HCT116 (cell line): ENCODE measurements around the gene DIAPH3. TPM values are rescaled to one million over a fixed set of nuclear protein-coding genes. Genes with fewer than 3 reads are reported as not detected.

Experiments
- ATAC-seq: fragments of 200-7000 bp; cut with Tn5 transposase; 2 replicates; pipeline ENCODE4 v1.9.1; 2020; ENCODE audit warnings: mild to moderate bottlenecking, moderate library complexity
- BruUV-seq: library from RNA; stranded (reverse); fragments of 400-500 nt; replicated peaks from 2 replicates; lab custom pipeline; 2021; lab: Mats Ljungman, UMichigan
- CTCF ChIA-PET: fragments of 300-600 bp; sonication (Branson Sonifier 250); formaldehyde crosslinking; loops from one replicate; lab custom pipeline; 2021; ENCODE audit warnings: antibody characterized with exemption; lab: Charles Lee
- POLR2A ChIA-PET: fragments of 300-600, 350-600 bp; sonication (Branson Sonifier 250); formaldehyde crosslinking; loops from one replicate; lab custom pipeline; 2021; ENCODE audit warnings: antibody characterized with exemption; lab: Charles Lee
- RAD21 ChIA-PET, 2 experiments: fragments of 300-600 bp; sonication (Branson Sonifier 250); formaldehyde crosslinking; loops; one replicate each; lab custom pipeline; 2023; ENCODE audit warnings: low total read pairs in 2 of 2; ENCODE audit not compliant: uncharacterized antibody in 2 of 2, unreplicated experiment in 2 of 2, low non-redundant PET in 1 of 2; lab: Charles Lee
- DNase-seq: peaks from one replicate; pipeline ENCODE4 v3.0.0-alpha.2; 2010; ENCODE audit warnings: low read depth, low spot score
- H2AFZ ChIP-seq: fragments of 200-600 bp; shearing (Covaris generic), sonication (generic); 2 replicates; pipeline ENCODE4 v1.6.1; 2017; ENCODE audit warnings: low read depth, mixed run types, mixed read lengths, antibody characterized with exemption, low read length; ENCODE audit not compliant: poor library complexity, severe bottlenecking
- H3K27ac ChIP-seq: 2 replicates; pipeline ENCODE4 v1.5.1; 2012; ENCODE audit warnings: low read depth, low read length
- H3K27me3 ChIP-seq: fragments of 200-600 bp; sonication (generic); 2 replicates; pipeline ENCODE4 v1.6.1; 2016; ENCODE audit warnings: mixed run types, low read length, mixed read lengths; ENCODE audit not compliant: insufficient read depth
- H3K36me3 ChIP-seq, 2 experiments: fragments of 200-500 bp in 1 of 2; fragments of 200-600 bp in 1 of 2; sonication (Bioruptor generic) in 1 of 2; sonication (generic) in 1 of 2; 2 replicates each; pipeline versions ENCODE4 v1.5.1 to v1.6.1; 2014 to 2016; ENCODE audit warnings: low read length in 2 of 2, inconsistent platforms in 1 of 2, mixed read lengths in 1 of 2, mixed run types in 1 of 2; ENCODE audit not compliant: insufficient read depth in 2 of 2, control insufficient read depth in 1 of 2
- H3K4me1 ChIP-seq, 2 experiments: fragments of 200-600 bp in 1 of 2; sonication (generic) in 1 of 2; 2 replicates each; pipeline versions ENCODE4 v1.5.1 to v1.6.1; 2012 to 2017; ENCODE audit warnings: low read length in 2 of 2, inconsistent platforms in 1 of 2, mild to moderate bottlenecking in 1 of 2, mixed read lengths in 1 of 2, mixed run types in 1 of 2, moderate library complexity in 1 of 2; ENCODE audit not compliant: insufficient read depth in 2 of 2, control insufficient read depth in 1 of 2
- H3K4me2 ChIP-seq: fragments of 200-600 bp; sonication (generic); 2 replicates; pipeline ENCODE4 v1.6.1; 2017; ENCODE audit warnings: mixed run types, low read length, mixed read lengths
- H3K4me3 ChIP-seq, 2 experiments: fragments of 200-600 bp in 1 of 2; sonication (generic) in 1 of 2; replicated peaks in 1 of 2; 2 replicates each; pipeline ENCODE4 v1.5.1; 2011 to 2016; ENCODE audit warnings: low read length in 2 of 2, control low read depth in 1 of 2, low read depth in 1 of 2, mild to moderate bottlenecking in 1 of 2, mixed read lengths in 1 of 2, mixed run types in 1 of 2
- H3K79me2 ChIP-seq: fragments of 200-600 bp; sonication (generic); 2 replicates; pipeline ENCODE4 v1.6.1; 2017; ENCODE audit warnings: mild to moderate bottlenecking, mixed run types, low read length, moderate library complexity, mixed read lengths; ENCODE audit not compliant: insufficient read depth
- H3K9ac ChIP-seq: fragments of 200-600 bp; sonication (generic); 2 replicates; pipeline ENCODE4 v1.6.1; 2016; ENCODE audit warnings: low read length, mixed read lengths
- H3K9me2 ChIP-seq: fragments of 200-600 bp; sonication (generic), shearing (Covaris generic); 2 replicates; pipeline ENCODE4 v1.6.1; 2017; ENCODE audit warnings: mixed run types, mild to moderate bottlenecking, moderate library complexity; ENCODE audit not compliant: insufficient read depth
- H3K9me3 ChIP-seq, 2 experiments: fragments of 200-500 bp in 1 of 2; fragments of 200-600 bp in 1 of 2; sonication (Bioruptor generic) in 1 of 2; sonication (generic) in 1 of 2; 2 replicates each; pipeline ENCODE4 v1.6.1; 2014 to 2017; ENCODE audit warnings: low read length in 2 of 2, mixed read lengths in 2 of 2, inconsistent platforms in 1 of 2, low read depth in 1 of 2, mild to moderate bottlenecking in 1 of 2, mixed run types in 1 of 2, moderate library complexity in 1 of 2; ENCODE audit not compliant: control insufficient read depth in 1 of 2, insufficient read depth in 1 of 2
- H4K20me1 ChIP-seq: fragments of 200-600 bp; sonication (generic), shearing (Covaris generic); 2 replicates; pipeline ENCODE4 v1.6.1; 2017; ENCODE audit warnings: mixed run types, mild to moderate bottlenecking, moderate library complexity; ENCODE audit not compliant: insufficient read depth
- CBX3 ChIP-seq: IDR thresholded peaks from 2 replicates; pipeline ENCODE4 v1.6.1; 2012; ENCODE audit warnings: low read depth
- CEBPB ChIP-seq: IDR thresholded peaks from 2 replicates; pipeline ENCODE4 v1.6.1; 2012; ENCODE audit warnings: low read depth
- ELF1 ChIP-seq: IDR thresholded peaks from 2 replicates; pipeline ENCODE4 v1.6.1; 2012; ENCODE audit warnings: low read depth, borderline replicate concordance
- FOSL1 ChIP-seq: IDR thresholded peaks from 2 replicates; pipeline ENCODE4 v1.6.1; 2012; ENCODE audit warnings: low read depth
- JUND ChIP-seq: IDR thresholded peaks from 2 replicates; pipeline ENCODE4 v1.6.1; 2012
- POLR2A ChIP-seq: IDR thresholded peaks from 2 replicates; pipeline ENCODE4 v1.7.0; 2011; ENCODE audit warnings: borderline replicate concordance; ENCODE audit not compliant: insufficient read depth, insufficient read length; ENCODE audit errors: extremely low read depth
- POLR2AphosphoS5 ChIP-seq: IDR thresholded peaks from 2 replicates; pipeline ENCODE4 v1.6.1; 2011; ENCODE audit warnings: mild to moderate bottlenecking, low read depth, low read length, moderate library complexity
- RAD21 ChIP-seq: IDR thresholded peaks from 2 replicates; pipeline ENCODE4 v1.6.1; 2012; ENCODE audit warnings: low read depth, mild to moderate bottlenecking
- SIN3A ChIP-seq: IDR thresholded peaks from 2 replicates; pipeline ENCODE4 v1.6.1; 2012; ENCODE audit warnings: low read depth
- SP1 ChIP-seq: IDR thresholded peaks from 2 replicates; pipeline ENCODE4 v1.6.1; 2012; ENCODE audit warnings: low read depth
- SRF ChIP-seq: IDR thresholded peaks from 2 replicates; pipeline ENCODE4 v1.6.1; 2012; ENCODE audit warnings: low read depth
- TCF7L2 ChIP-seq: IDR thresholded peaks from 2 replicates; pipeline ENCODE4 v1.7.0; 2011; ENCODE audit warnings: borderline replicate concordance, inconsistent platforms; ENCODE audit not compliant: insufficient read depth, insufficient read length; ENCODE audit errors: extremely low read depth
- YY1 ChIP-seq: IDR thresholded peaks from 2 replicates; pipeline ENCODE4 v1.6.1; 2011; ENCODE audit warnings: low read length, low read depth, moderate library complexity, mild to moderate bottlenecking; ENCODE audit not compliant: insufficient replicate concordance; ENCODE audit errors: extremely low read depth
- ZFX ChIP-seq: fragments of 450-650 bp; IDR thresholded peaks from 2 replicates; pipeline ENCODE4 v1.6.1; 2017
- intact Hi-C: fragments of 100-400 bp; cut with micrococcal nuclease; formaldehyde crosslinking; loops from 2 replicates; pipeline ENCODE4 v1.10.0; 2022
- total RNA-seq: library from RNA; stranded (reverse); gene quantifications from one replicate; pipeline ENCODE4 v1.2.1, GENCODE V29; 2021; ENCODE audit not compliant: unreplicated experiment
- TF ChIP-seq, protein P1 (sequence below): IDR thresholded peaks from 2 replicates; pipeline ENCODE4 v1.6.1; 2012
- TF ChIP-seq, protein P2 (sequence below): IDR thresholded peaks from 2 replicates; pipeline ENCODE4 v1.6.1; 2012
- TF ChIP-seq, protein P3 (sequence below): IDR thresholded peaks from 2 replicates; pipeline ENCODE4 v1.6.1; 2011; ENCODE audit warnings: mild to moderate bottlenecking, low read length, moderate library complexity; ENCODE audit not compliant: insufficient replicate concordance; ENCODE audit errors: extremely low read depth
- TF ChIP-seq, protein P4 (sequence below), 3 experiments: fragments of 200-600 bp in 1 of 3; sonication (generic) in 1 of 3; IDR thresholded peaks in 2 of 3; conservative IDR thresholded peaks in 1 of 3; 2 replicates each; pipeline ENCODE4 v1.5.1; 2012 to 2017; ENCODE audit warnings: low read depth in 2 of 3, low read length in 2 of 3, antibody characterized with exemption in 1 of 3, borderline replicate concordance in 1 of 3, control low read depth in 1 of 3, mild to moderate bottlenecking in 1 of 3, mixed read lengths in 1 of 3, mixed run types in 1 of 3, moderate library complexity in 1 of 3; ENCODE audit not compliant: insufficient read depth in 1 of 3
- TF ChIP-seq, protein P5 (sequence below): IDR thresholded peaks from 2 replicates; pipeline ENCODE4 v1.6.1; 2012; ENCODE audit warnings: low read depth

DIAPH3 gene
- total RNA-seq, 1 experiment from 2014 or later: 22.8 TPM

DNA sequence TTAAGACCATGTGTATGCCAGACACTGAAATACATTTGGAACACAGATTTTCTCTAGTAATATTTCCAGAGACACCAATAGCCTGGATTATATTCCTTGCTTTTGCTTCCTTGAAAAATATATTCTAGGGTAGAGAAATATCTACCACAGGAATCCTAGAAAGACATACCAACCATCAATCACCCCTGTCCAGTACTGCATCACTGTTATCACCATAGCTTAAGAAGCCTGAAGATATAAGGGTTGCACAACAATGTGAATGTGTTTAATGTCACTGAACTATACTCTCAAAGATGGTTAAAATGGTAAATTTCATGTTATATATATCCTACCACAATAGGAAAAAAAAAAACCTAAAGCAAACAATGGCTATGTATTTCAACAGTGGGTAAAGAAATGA, 163.6 kb downstream of the DIAPH3 start:
- Histone ChIP-seq H4K20me1 (no peaks in the 10 kb centered on the region), H3K36me3 (no peaks in the 10 kb centered on the region), H3K27me3 (no peaks in the 10 kb centered on the region), H3K4me3 (no peak overlapping the region), H3K9me3 (no peaks in the 10 kb centered on the region), H3K9me2 (no peaks in the 10 kb centered on the region), H3K79me2 (no peaks in the 10 kb centered on the region), H3K27ac (no peak overlapping the region), H3K4me2 (no peak overlapping the region), H2AFZ (no peak overlapping the region), H3K4me1 (no peaks in the 10 kb centered on the region), H3K9ac (no peak overlapping the region)
- ATAC-seq (no peak), DNase-seq (no peak)
- intact Hi-C loops: no loop called here
- POLR2A ChIA-PET: no interaction called here
- RAD21 ChIA-PET: no interaction called here
- BruUV-seq: no TSS peak
- TF ChIP-seq ELF1 (no peak), CBX3 (no peak), FOSL1 (no peak), SRF (no peak), SIN3A (no peak), TCF7L2 (no peak), SP1 (no peak), ZFX (no peak), YY1 (no peak), POLR2A (no peak), JUND (no peak), CEBPB (no peak), RAD21 (no peak), POLR2AphosphoS5 (no peak)
- TF ChIP-seq, protein P1, sequence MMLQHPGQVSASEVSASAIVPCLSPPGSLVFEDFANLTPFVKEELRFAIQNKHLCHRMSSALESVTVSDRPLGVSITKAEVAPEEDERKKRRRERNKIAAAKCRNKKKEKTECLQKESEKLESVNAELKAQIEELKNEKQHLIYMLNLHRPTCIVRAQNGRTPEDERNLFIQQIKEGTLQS: no peak
- TF ChIP-seq, protein P2, sequence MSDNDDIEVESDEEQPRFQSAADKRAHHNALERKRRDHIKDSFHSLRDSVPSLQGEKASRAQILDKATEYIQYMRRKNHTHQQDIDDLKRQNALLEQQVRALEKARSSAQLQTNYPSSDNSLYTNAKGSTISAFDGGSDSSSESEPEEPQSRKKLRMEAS: no peak
- TF ChIP-seq, protein P3, sequence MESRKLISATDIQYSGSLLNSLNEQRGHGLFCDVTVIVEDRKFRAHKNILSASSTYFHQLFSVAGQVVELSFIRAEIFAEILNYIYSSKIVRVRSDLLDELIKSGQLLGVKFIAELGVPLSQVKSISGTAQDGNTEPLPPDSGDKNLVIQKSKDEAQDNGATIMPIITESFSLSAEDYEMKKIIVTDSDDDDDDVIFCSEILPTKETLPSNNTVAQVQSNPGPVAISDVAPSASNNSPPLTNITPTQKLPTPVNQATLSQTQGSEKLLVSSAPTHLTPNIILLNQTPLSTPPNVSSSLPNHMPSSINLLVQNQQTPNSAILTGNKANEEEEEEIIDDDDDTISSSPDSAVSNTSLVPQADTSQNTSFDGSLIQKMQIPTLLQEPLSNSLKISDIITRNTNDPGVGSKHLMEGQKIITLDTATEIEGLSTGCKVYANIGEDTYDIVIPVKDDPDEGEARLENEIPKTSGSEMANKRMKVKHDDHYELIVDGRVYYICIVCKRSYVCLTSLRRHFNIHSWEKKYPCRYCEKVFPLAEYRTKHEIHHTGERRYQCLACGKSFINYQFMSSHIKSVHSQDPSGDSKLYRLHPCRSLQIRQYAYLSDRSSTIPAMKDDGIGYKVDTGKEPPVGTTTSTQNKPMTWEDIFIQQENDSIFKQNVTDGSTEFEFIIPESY: no peak
- TF ChIP-seq, protein P4, sequence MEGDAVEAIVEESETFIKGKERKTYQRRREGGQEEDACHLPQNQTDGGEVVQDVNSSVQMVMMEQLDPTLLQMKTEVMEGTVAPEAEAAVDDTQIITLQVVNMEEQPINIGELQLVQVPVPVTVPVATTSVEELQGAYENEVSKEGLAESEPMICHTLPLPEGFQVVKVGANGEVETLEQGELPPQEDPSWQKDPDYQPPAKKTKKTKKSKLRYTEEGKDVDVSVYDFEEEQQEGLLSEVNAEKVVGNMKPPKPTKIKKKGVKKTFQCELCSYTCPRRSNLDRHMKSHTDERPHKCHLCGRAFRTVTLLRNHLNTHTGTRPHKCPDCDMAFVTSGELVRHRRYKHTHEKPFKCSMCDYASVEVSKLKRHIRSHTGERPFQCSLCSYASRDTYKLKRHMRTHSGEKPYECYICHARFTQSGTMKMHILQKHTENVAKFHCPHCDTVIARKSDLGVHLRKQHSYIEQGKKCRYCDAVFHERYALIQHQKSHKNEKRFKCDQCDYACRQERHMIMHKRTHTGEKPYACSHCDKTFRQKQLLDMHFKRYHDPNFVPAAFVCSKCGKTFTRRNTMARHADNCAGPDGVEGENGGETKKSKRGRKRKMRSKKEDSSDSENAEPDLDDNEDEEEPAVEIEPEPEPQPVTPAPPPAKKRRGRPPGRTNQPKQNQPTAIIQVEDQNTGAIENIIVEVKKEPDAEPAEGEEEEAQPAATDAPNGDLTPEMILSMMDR (IDR thresholded peaks at IDR 0.05 in 2 of 3, conservative IDR thresholded peaks at IDR 0.05 in 1 of 3; ENCODE audit: borderline replicate concordance in 1 of 3, insufficient read depth in 1 of 3, low read depth in 2 of 3, low read length in 2 of 3): no peak
- TF ChIP-seq, protein P5, sequence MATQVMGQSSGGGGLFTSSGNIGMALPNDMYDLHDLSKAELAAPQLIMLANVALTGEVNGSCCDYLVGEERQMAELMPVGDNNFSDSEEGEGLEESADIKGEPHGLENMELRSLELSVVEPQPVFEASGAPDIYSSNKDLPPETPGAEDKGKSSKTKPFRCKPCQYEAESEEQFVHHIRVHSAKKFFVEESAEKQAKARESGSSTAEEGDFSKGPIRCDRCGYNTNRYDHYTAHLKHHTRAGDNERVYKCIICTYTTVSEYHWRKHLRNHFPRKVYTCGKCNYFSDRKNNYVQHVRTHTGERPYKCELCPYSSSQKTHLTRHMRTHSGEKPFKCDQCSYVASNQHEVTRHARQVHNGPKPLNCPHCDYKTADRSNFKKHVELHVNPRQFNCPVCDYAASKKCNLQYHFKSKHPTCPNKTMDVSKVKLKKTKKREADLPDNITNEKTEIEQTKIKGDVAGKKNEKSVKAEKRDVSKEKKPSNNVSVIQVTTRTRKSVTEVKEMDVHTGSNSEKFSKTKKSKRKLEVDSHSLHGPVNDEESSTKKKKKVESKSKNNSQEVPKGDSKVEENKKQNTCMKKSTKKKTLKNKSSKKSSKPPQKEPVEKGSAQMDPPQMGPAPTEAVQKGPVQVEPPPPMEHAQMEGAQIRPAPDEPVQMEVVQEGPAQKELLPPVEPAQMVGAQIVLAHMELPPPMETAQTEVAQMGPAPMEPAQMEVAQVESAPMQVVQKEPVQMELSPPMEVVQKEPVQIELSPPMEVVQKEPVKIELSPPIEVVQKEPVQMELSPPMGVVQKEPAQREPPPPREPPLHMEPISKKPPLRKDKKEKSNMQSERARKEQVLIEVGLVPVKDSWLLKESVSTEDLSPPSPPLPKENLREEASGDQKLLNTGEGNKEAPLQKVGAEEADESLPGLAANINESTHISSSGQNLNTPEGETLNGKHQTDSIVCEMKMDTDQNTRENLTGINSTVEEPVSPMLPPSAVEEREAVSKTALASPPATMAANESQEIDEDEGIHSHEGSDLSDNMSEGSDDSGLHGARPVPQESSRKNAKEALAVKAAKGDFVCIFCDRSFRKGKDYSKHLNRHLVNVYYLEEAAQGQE: no peak
- CTCF ChIA-PET: no interaction called here
